Effector memory CD4-positive, alpha-beta T cell (primary cell): Measurements from ENCODE around the gene PLA2G6.
"Not testable (repeated sequence)": the region's sequence is repeated elsewhere in the genome, so short reads cannot be mapped to it uniquely, and the experiment has no call there.

Source experiments
- DNase-seq, 3 donors: peaks; one replicate each; pipeline ENCODE4 v3.0.0-alpha.2; 2020
- H3K27ac ChIP-seq: 2 replicates; pipeline ENCODE4 v1.7.0; 2013; ENCODE audit warnings: mild to moderate bottlenecking, low read length, moderate library complexity; ENCODE audit not compliant: insufficient read depth, poor library complexity, severe bottlenecking
- H3K27me3 ChIP-seq: replicated peaks from 2 replicates; pipeline ENCODE4 v1.7.0; 2013; ENCODE audit warnings: mild to moderate bottlenecking, low read length; ENCODE audit not compliant: insufficient read depth, control insufficient read depth, poor library complexity, severe bottlenecking
- H3K36me3 ChIP-seq: 2 replicates; pipeline ENCODE4 v1.7.0; 2013; ENCODE audit warnings: mild to moderate bottlenecking, low read length, moderate library complexity; ENCODE audit not compliant: control insufficient read depth, insufficient read depth
- H3K4me1 ChIP-seq: 2 replicates; pipeline ENCODE4 v1.7.0; 2013; ENCODE audit warnings: low read length, mild to moderate bottlenecking; ENCODE audit not compliant: control insufficient read depth, insufficient read depth, poor library complexity, severe bottlenecking
- H3K4me3 ChIP-seq: 2 replicates; pipeline ENCODE4 v1.7.0; 2013; ENCODE audit warnings: low read length, low read depth, mild to moderate bottlenecking; ENCODE audit not compliant: insufficient read depth, poor library complexity, severe bottlenecking
- H3K9me3 ChIP-seq: 2 replicates; pipeline ENCODE4 v1.7.0; 2013; ENCODE audit warnings: mild to moderate bottlenecking, low read length, moderate library complexity; ENCODE audit not compliant: control insufficient read depth

Gene PLA2G6

DNA sequence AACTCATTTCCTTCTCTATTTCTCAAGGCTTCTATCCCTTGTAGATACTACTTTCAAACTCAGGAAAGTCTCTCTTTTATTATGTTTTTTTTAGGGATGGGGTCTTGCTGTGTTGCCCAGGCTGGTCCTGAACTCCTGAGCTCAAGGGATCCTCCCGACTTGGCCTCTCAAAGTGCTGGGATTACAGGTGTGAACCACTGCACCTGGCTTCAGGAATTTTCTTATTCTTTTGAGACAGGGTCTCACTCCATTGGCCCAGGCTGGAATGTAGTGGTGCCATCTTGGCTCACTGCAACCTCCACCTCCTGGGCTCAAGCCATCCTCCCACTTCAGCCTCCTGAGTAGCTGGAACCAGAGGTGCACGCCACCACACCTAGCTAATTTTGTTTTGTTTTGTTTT is 102.4 kb downstream of the PLA2G6 start:
- H3K27ac ChIP-seq, H3K9me3 ChIP-seq, H3K36me3 ChIP-seq, DNase-seq, H3K4me3 ChIP-seq: not testable (repeated sequence)
- Histone ChIP-seq H3K4me1 (peaks cover 16% of the 10 kb centered on the region), H3K27me3 (peaks cover 17% of the 10 kb centered on the region)

DNA sequence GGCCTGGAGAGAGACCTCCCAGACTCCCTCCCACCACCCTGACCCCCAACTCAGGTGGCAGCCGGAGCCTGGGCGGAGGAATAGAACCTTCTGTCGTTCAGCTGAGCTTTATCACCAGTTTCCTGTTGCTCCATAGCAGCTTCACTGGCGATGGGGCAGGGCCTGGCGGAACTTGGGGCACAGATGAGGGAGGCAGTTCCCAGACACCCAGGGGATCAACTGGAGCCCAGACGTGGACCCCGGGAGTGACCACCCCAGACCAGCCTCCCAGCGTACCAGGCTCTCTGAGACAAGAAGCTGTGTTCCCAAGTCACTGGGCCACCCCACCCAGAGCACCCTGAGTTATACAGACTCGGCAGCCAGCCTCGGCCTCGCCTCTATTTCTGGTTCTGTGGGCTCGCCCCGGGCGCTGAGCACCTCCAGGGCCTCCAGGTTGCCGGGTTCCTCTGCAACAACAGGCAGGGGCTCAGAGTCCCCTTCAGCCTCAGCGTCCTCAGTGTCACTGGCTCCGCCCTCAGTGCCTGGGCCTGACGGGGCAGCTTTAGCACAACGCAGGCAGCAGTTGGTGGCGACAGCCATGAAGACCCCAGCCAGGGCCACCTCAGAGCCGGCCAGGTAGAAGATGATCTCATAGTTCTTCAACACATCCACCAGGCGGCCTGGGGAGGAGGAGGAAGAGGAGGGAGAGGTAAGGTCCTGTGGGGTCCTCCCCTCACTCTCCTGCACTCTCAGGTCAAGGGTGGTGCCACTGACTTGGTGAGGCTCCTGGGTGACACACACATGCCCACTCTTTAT is 103.4 kb downstream of the PLA2G6 start:
- Histone ChIP-seq H3K27ac (no peak overlapping the region), H3K4me1 (peaks cover 16% of the 10 kb centered on the region), H3K9me3 (no peaks in the 10 kb centered on the region), H3K27me3 (peaks cover 17% of the 10 kb centered on the region), H3K36me3 (peaks cover 14% of the 10 kb centered on the region), H3K4me3 (no peak overlapping the region)
- no peak for DNase-seq

GRCh38 chr22:38077595-38077994 is 104.0 kb downstream of the PLA2G6 start:
- H3K27ac ChIP-seq, result no peak overlapping the region
- H3K4me3 ChIP-seq, result no peak overlapping the region
- H3K9me3 ChIP-seq, result no peaks in the 10 kb centered on the region
- peaks cover 13% of the 10 kb centered on the region for H3K27me3 ChIP-seq
- peaks cover 16% of the 10 kb centered on the region for H3K4me1 ChIP-seq
- peaks cover 21% of the 10 kb centered on the region for H3K36me3 ChIP-seq
- DNase-seq, result no peak

DNA sequence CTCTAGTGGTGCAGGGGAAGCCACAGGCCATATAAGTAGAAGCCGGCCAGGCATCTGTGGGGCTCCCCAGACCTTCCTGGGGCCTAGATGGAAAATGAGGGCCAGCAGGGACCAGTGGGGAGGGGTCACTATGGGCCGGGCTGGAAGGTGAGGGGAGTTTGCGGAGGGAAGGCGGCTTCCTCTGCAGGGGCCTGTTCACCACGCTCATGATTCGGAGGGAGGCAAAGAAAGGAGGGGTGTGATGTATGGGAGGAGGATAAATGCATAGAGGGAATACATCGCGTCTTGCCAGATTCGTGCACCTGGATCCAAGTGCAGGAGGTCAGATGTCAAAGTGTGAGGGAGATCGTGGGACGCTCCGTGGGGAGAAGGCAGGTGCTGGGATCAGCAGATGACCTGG is 104.5 kb downstream of the PLA2G6 start:
- Histone ChIP-seq H3K36me3 (peaks cover 22% of the 10 kb centered on the region), H3K27ac (no peak overlapping the region), H3K27me3 (peaks cover 8% of the 10 kb centered on the region), H3K4me3 (no peak overlapping the region), H3K9me3 (no peaks in the 10 kb centered on the region), H3K4me1 (peaks cover 12% of the 10 kb centered on the region)
- DNase-seq, result no peak

DNA sequence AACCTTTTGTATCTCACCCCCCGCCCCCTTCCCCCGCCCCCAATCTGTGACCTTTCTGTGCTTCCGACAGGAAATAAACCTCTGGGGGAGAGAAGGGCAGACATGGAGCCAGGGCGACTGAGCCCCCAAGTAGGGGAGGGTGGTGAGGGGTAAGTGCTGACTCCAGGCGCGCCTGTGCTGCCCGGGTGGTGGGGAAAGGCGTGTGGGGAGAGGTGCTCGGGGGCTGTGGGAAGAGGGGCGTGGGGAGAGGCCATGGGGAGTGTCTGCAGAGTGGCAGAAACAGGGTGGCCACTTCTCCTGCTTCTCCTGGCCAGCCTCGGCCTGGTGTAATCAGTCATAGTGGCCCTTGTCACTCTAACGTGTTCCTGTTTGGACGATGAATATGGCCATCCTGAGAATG is 105.7 kb downstream of the PLA2G6 start:
- H3K27me3 ChIP-seq, result no peaks in the 10 kb centered on the region
- H3K9me3 ChIP-seq, result no peaks in the 10 kb centered on the region
- H3K36me3 ChIP-seq, result peaks cover 22% of the 10 kb centered on the region
- no peak for DNase-seq
- no peak overlapping the region for H3K4me3 ChIP-seq
- no peak overlapping the region for H3K27ac ChIP-seq
- peaks cover 3% of the 10 kb centered on the region for H3K4me1 ChIP-seq

GRCh38 chr22:38075105-38075825 is 106.4 kb downstream of the PLA2G6 start:
- Histone ChIP-seq H3K9me3 (no peaks in the 10 kb centered on the region), H3K36me3 (peaks cover 24% of the 10 kb centered on the region), H3K27ac (no peak overlapping the region), H3K4me3 (no peak overlapping the region), H3K4me1 (no peaks in the 10 kb centered on the region), H3K27me3 (no peaks in the 10 kb centered on the region)
- no peak for DNase-seq

- H3K36me3 ChIP-seq, result peaks cover 24% of the 10 kb centered on the region
- no peak overlapping the region for H3K4me3 ChIP-seq
- no peak for DNase-seq
- H3K27ac ChIP-seq, result no peak overlapping the region
- no peaks in the 10 kb centered on the region for H3K27me3 ChIP-seq
- H3K4me1 ChIP-seq, result no peaks in the 10 kb centered on the region
- no peaks in the 10 kb centered on the region for H3K9me3 ChIP-seq
These were observed 107.2 kb downstream of the PLA2G6 start for GRCh38 chr22:38074181-38075104.

DNA sequence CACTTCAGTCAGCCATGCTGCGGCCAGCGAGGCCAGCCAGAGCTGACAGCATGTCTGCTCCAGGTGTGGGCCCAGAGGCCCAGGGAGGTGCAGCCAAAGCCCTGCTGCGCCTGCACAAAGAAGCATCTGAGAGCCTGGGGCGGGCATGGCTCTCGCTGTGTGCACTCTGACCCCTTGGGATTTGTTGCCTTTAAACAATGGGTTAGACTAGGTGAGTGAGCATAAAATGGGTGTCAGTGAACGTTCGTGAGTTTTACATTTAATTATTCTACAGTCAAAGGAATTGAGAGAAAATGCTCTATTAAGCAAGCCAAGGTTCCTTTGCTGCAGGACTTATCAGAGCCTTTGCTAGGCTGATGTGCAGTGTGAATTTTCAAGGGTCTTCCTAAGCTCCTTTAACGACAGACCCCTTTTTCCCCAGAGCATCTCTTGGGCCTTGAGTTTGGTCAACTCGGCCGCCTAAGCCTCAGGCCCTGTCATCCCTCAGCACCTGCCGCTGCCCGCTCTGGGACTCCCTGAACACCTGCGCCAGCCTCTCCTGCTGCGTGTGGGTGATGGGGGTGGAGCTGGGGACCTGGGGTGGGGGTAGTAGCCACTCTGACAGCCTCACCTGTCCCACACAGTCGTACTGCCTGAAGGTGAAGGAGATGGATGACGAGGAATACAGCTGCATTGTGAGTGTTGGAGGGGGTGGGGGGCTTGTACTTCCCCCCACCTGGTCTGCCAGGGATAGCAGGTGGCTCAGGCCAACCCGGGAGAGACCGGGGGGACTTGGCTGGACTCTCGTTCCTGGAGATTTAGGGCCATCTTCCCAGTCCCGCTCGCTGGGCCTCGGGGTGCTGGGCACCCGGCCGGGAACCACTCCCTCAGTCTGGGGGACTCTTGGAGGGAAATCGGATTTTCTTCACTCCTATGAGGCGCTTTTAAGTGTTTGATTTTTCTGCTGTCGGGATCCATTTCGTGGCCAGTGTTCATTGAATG is 108.2 kb downstream of the PLA2G6 start:
- H3K4me1 ChIP-seq, result no peaks in the 10 kb centered on the region
- no peaks in the 10 kb centered on the region for H3K9me3 ChIP-seq
- peaks cover 31% of the 10 kb centered on the region for H3K36me3 ChIP-seq
- no peak overlapping the region for H3K27ac ChIP-seq
- H3K27me3 ChIP-seq, result no peaks in the 10 kb centered on the region
- H3K4me3 ChIP-seq, result no peak overlapping the region
- DNase-seq, result no peak
